ENCODE data around the gene DHFR2. TPM values are rescaled to one million over a fixed set of nuclear protein-coding genes. Genes with fewer than 3 reads are reported as not detected.

DHFR2 gene
- total and polyA plus RNA-seq, 9 donors: 4.6 to 13.9 (median 8.7) TPM

- H3K4me1 ChIP-seq (ENCODE audit: insufficient read depth): no peaks in the 10 kb centered on the region
- DNase-seq: no peak
- TF ChIP-seq EP300 (IDR thresholded peaks at IDR 0.05): no peak
- intact Hi-C loops (cut with DNase I): loop anchor here in 1 of 4 donors (10.0 kb wide), 1 partner anchor 55 kb away; the partner anchor contains the start of genes DHFR2 and NSUN3
- no peak overlapping the region for H3K4me3 ChIP-seq
- H3K27ac ChIP-seq: no peak overlapping the region
- no peaks in the 10 kb centered on the region for H3K27me3 ChIP-seq
- H3K9me3 ChIP-seq: no peaks in the 10 kb centered on the region
- no peaks in the 10 kb centered on the region for H3K36me3 ChIP-seq
- WGBS, 3 donors: 94 to 97% (median 95%) methylated on average over 2 of the region's 2 CpGs
Observed at GRCh38 chr3:94009608-94010007, 53.1 kb downstream of the DHFR2 start.

DNA sequence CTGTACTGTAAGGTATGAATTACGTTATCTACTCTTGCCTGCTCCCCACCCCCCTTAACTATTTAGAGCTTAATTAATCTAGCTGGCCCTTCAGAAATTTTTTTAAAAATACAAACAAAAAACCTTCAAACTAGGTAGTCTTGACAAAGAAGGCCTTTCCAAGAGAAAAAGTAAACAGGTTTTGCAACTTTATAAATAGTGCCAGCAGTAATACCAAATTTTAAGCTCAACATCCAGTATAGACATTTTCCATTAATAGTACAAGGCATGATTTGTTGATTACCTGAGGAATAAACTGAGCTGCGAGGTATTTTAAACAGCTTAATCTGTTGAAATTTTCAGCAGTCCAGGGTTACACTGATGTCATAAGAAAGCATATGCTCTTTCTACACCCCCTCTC lies 54.5 kb downstream of the DHFR2 start:
- Histone ChIP-seq H3K4me3 (no peak overlapping the region), H3K36me3 (no peaks in the 10 kb centered on the region), H3K4me1 (ENCODE audit: insufficient read depth) (no peaks in the 10 kb centered on the region), H3K27me3 (no peaks in the 10 kb centered on the region), H3K9me3 (no peaks in the 10 kb centered on the region), H3K27ac (no peak overlapping the region)
- 88 to 96% (median 88%) methylated on average over 2 of the region's 2 CpGs for WGBS, 3 donors
- no peak for DNase-seq
- intact Hi-C loops (cut with DNase I): loop anchor here in 1 of 4 donors (10.0 kb wide), 1 partner anchor 57 kb away; the partner anchor contains the start of genes DHFR2 and NSUN3
- TF ChIP-seq CTCF (IDR thresholded peaks at IDR 0.05): no peak
- no peak for TF ChIP-seq POLR2A (IDR thresholded peaks at IDR 0.05)
- no peak for TF ChIP-seq EP300 (IDR thresholded peaks at IDR 0.05)

Other genes with a start within 250 kb of the DHFR2 start
- gene PROS1, start 89.0 kb downstream of the DHFR2 start, total RNA-seq: 10 to 100 TPM; 41.6 to 95.1 (median 50.0) TPM
- gene PROS1, start 89.0 kb downstream of the DHFR2 start, polyA plus RNA-seq: 10 to 100 TPM; 44.0 to 68.8 TPM
- gene ARL13B, start 82.8 kb downstream of the DHFR2 start, total RNA-seq: 10 to 100 TPM in 6 of 7 donors, 1 to 10 TPM in 1; 8.1 to 16.3 (median 12.3) TPM
- 1 to 10 TPM; 6.2 to 6.5 TPM for gene ARL13B, start 82.8 kb downstream of the DHFR2 start, polyA plus RNA-seq
- gene STX19, start 34.3 kb downstream of the DHFR2 start, total RNA-seq: under 1 TPM in 3 of 7 donors, not detected in 4; 0.31 to 0.46 (median 0.35) TPM
- gene STX19, start 34.3 kb downstream of the DHFR2 start, polyA plus RNA-seq: not detected
- gene NSUN3, start 145 bp upstream of the DHFR2 start, total RNA-seq: 10 to 100 TPM in 6 of 7 donors, 1 to 10 TPM in 1; 9.9 to 14.9 (median 12.6) TPM
- gene NSUN3, start 145 bp upstream of the DHFR2 start, polyA plus RNA-seq: 1 to 10 TPM; 7.1 to 7.5 TPM